Measurements from ENCODE around the gene GAS6. TPM values are rescaled to one million over a fixed set of nuclear protein-coding genes. Genes with fewer than 3 reads are reported as not detected.

Gene GAS6
- total and polyA plus RNA-seq, 2 donors (not counting 1 experiment from before 2014, with no cell fraction given), result 227 to 301 TPM

DNA sequence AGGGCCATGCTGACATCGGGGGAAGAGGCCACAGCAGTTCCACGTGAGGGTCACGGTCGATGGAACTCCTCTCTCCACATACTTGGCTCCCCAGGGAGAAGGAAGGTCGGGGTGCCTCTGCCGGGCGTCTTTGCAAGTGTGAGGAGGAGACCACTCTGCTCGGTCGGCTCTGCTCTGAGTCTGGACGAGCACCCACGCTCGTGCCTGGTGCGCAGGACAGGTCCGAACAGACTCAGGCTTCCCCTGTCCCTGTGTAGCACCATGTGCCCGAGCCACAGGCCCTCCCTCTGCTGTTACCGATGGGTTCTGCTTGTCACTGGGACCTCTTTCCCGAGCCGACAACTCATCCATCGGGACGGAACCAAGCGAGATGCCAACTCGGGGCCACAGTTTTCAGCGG lies 69.8 kb downstream of the GAS6 start:
- Histone ChIP-seq H3K27ac (ENCODE audit: insufficient read depth, low read length) (no peak overlapping the region), H3K9ac (ENCODE audit: insufficient read depth, low read length) (no peak overlapping the region), H3K36me3 (ENCODE audit: control insufficient read depth, insufficient read depth, low read length) (no peaks in the 10 kb centered on the region), H3K4me2 (ENCODE audit: extremely low read depth, insufficient read depth, low read length) (no peak overlapping the region), H4K20me1 (ENCODE audit: control insufficient read depth, extremely low read depth, insufficient read depth, low read length) (no peaks in the 10 kb centered on the region), H3K79me2 (ENCODE audit: control insufficient read depth, insufficient read depth, low read length) (no peaks in the 10 kb centered on the region), H3K4me1 (ENCODE audit: control insufficient read depth, extremely low read depth, insufficient read depth, low read length) (no peaks in the 10 kb centered on the region), H3K9me3 (ENCODE audit: control insufficient read depth, insufficient read depth, low read depth, low read length) (no peaks in the 10 kb centered on the region), H3K27me3 (ENCODE audit: control insufficient read depth, insufficient read depth, low read length) (no peaks in the 10 kb centered on the region), H2AFZ (ENCODE audit: low read length) (no peak overlapping the region), H3K4me3 (replicated peaks in 1 of 4; ENCODE audit: control extremely low read depth in 1 of 4, insufficient read depth in 1 of 4, low read depth in 3 of 4, low read length in 4 of 4) (no peak overlapping the region)
- DNase-seq (ENCODE audit: low read depth in 2 of 2), result no peak
- TF ChIP-seq, protein P1, sequence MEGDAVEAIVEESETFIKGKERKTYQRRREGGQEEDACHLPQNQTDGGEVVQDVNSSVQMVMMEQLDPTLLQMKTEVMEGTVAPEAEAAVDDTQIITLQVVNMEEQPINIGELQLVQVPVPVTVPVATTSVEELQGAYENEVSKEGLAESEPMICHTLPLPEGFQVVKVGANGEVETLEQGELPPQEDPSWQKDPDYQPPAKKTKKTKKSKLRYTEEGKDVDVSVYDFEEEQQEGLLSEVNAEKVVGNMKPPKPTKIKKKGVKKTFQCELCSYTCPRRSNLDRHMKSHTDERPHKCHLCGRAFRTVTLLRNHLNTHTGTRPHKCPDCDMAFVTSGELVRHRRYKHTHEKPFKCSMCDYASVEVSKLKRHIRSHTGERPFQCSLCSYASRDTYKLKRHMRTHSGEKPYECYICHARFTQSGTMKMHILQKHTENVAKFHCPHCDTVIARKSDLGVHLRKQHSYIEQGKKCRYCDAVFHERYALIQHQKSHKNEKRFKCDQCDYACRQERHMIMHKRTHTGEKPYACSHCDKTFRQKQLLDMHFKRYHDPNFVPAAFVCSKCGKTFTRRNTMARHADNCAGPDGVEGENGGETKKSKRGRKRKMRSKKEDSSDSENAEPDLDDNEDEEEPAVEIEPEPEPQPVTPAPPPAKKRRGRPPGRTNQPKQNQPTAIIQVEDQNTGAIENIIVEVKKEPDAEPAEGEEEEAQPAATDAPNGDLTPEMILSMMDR (conservative IDR thresholded peaks at IDR 0.05 in 1 of 2, IDR thresholded peaks at IDR 0.05 in 1 of 2; ENCODE audit: low read depth in 1 of 2, low read length in 2 of 2), result no peak
- no peak for TF ChIP-seq EZH2 (IDR thresholded peaks at IDR 0.05; ENCODE audit: low read length, missing control alignments)

DNA sequence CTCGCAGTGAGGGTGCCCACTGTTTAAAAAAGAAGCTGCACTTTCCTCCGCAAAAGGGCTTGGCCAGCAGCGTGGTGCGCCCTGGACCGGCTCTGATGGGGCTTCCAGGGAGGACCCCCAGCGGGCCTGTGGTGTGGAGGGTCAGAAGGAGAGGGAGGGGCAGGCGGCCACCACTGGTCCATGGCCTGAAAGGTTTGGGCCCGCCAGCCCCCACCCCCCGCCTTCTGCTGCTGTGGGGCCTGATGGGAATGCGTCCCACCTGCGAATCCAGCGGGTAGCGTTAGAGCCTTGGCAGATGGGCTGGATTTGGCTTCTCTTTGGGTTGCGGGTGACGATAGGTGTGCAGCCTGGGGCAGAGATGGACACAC lies 70.2 kb downstream of the GAS6 start:
- no peak overlapping the region for H3K4me2 ChIP-seq (ENCODE audit: extremely low read depth, insufficient read depth, low read length)
- DNase-seq (ENCODE audit: low read depth in 2 of 2), result no peak
- H3K36me3 ChIP-seq (ENCODE audit: control insufficient read depth, insufficient read depth, low read length), result no peaks in the 10 kb centered on the region
- no peak overlapping the region for H3K27ac ChIP-seq (ENCODE audit: insufficient read depth, low read length)
- H3K27me3 ChIP-seq (ENCODE audit: control insufficient read depth, insufficient read depth, low read length), result no peaks in the 10 kb centered on the region
- H3K4me1 ChIP-seq (ENCODE audit: control insufficient read depth, extremely low read depth, insufficient read depth, low read length), result no peaks in the 10 kb centered on the region
- no peaks in the 10 kb centered on the region for H3K9me3 ChIP-seq (ENCODE audit: control insufficient read depth, insufficient read depth, low read depth, low read length)
- H3K79me2 ChIP-seq (ENCODE audit: control insufficient read depth, insufficient read depth, low read length), result no peaks in the 10 kb centered on the region
- H3K9ac ChIP-seq (ENCODE audit: insufficient read depth, low read length), result no peak overlapping the region
- no peak overlapping the region for H3K4me3 ChIP-seq (replicated peaks in 1 of 4; ENCODE audit: control extremely low read depth in 1 of 4, insufficient read depth in 1 of 4, low read depth in 3 of 4, low read length in 4 of 4)
- H4K20me1 ChIP-seq (ENCODE audit: control insufficient read depth, extremely low read depth, insufficient read depth, low read length), result no peaks in the 10 kb centered on the region
- TF ChIP-seq, protein P1 (conservative IDR thresholded peaks at IDR 0.05 in 1 of 2, IDR thresholded peaks at IDR 0.05 in 1 of 2; ENCODE audit: low read depth in 1 of 2, low read length in 2 of 2), result no peak
- TF ChIP-seq EZH2 (IDR thresholded peaks at IDR 0.05; ENCODE audit: low read length, missing control alignments), result no peak
- no peak overlapping the region for H2AFZ ChIP-seq (ENCODE audit: low read length)

DNA sequence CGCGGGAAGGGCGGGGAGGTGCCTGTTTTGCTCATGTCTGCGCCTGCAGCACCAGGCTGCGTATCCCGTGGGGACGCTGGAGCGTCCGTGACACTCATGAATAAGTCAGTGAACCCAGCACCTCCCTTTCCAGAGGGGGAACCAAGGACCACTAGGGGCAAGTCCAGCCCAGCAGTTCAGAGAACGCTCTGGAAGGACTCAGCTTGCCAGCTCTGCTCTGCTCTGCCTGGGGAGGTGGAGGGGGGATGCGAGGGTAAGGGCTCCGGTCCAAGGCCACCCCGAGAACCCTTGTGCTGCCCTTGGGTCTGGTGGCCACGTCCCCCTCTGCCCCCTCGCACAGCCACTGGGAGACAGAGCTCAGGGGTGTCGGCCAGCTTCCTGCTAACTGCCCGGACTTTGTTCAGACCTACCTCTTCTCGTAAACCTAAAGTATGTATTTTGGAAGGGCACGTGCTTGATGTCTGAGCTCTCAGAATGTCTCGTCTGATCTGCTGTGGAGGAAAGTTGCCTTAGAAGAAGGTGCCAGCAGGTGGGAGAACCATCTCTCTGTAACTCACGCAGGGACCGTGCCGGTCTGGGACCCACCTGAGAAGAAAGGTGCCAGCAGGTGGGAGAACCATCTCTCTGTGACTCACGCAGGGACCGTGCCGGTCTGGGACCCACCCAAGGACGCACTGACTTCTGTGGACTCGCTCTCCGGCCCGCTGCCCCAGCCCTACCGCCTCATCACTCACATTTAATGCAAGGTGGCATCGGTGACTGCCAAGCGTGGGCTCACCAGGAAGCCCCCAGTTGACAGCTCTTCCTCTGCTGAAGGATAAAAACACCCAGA lies 70.8 kb downstream of the GAS6 start:
- H3K9ac ChIP-seq (ENCODE audit: insufficient read depth, low read length), result no peak overlapping the region
- no peak for DNase-seq (ENCODE audit: low read depth in 2 of 2)
- H3K27me3 ChIP-seq (ENCODE audit: control insufficient read depth, insufficient read depth, low read length), result no peaks in the 10 kb centered on the region
- H3K79me2 ChIP-seq (ENCODE audit: control insufficient read depth, insufficient read depth, low read length), result no peaks in the 10 kb centered on the region
- no peak overlapping the region for H3K4me3 ChIP-seq (replicated peaks in 1 of 4; ENCODE audit: control extremely low read depth in 1 of 4, insufficient read depth in 1 of 4, low read depth in 3 of 4, low read length in 4 of 4)
- H3K4me2 ChIP-seq (ENCODE audit: extremely low read depth, insufficient read depth, low read length), result no peak overlapping the region
- no peaks in the 10 kb centered on the region for H3K36me3 ChIP-seq (ENCODE audit: control insufficient read depth, insufficient read depth, low read length)
- no peaks in the 10 kb centered on the region for H3K9me3 ChIP-seq (ENCODE audit: control insufficient read depth, insufficient read depth, low read depth, low read length)
- H4K20me1 ChIP-seq (ENCODE audit: control insufficient read depth, extremely low read depth, insufficient read depth, low read length), result no peaks in the 10 kb centered on the region
- H3K4me1 ChIP-seq (ENCODE audit: control insufficient read depth, extremely low read depth, insufficient read depth, low read length), result no peaks in the 10 kb centered on the region
- no peak overlapping the region for H2AFZ ChIP-seq (ENCODE audit: low read length)
- TF ChIP-seq, protein P1 (conservative IDR thresholded peaks at IDR 0.05 in 1 of 2, IDR thresholded peaks at IDR 0.05 in 1 of 2; ENCODE audit: low read depth in 1 of 2, low read length in 2 of 2), result no peak
- TF ChIP-seq EZH2 (IDR thresholded peaks at IDR 0.05; ENCODE audit: low read length, missing control alignments), result no peak
- H3K27ac ChIP-seq (ENCODE audit: insufficient read depth, low read length), result no peak overlapping the region
